Neural progenitor cell (in vitro differentiated cells): Measurements from ENCODE around the gene ZSWIM3. TPM values are rescaled to one million over a fixed set of nuclear protein-coding genes. Genes with fewer than 3 reads are reported as not detected.

ENCODE experiments used
- DNase-seq: peaks from one replicate; pipeline ENCODE4 v3.0.0-alpha.2; 2016; ENCODE audit warnings: low spot score
- H2AFZ ChIP-seq: fragments of 200-600 bp; sonication (generic); replicated peaks from 2 replicates; pipeline ENCODE4 v1.6.1; 2016; ENCODE audit warnings: antibody characterized with exemption
- H3F3A ChIP-seq: fragments of 200-600 bp; sonication (generic); 2 replicates; pipeline ENCODE4 v1.6.1; 2016; ENCODE audit warnings: antibody characterized with exemption, low read depth
- H3K27ac ChIP-seq: fragments of 200-600 bp; sonication (generic); 2 replicates; pipeline ENCODE4 v1.5.1; 2016; ENCODE audit warnings: mild to moderate bottlenecking
- H3K27me3 ChIP-seq: fragments of 200-600 bp; sonication (generic); 2 replicates; pipeline ENCODE4 v1.6.1; 2016; ENCODE audit warnings: mild to moderate bottlenecking, moderate library complexity
- H3K36me3 ChIP-seq: fragments of 200-600 bp; sonication (generic); 2 replicates; pipeline ENCODE4 v1.5.1; 2016
- H3K4me1 ChIP-seq: fragments of 200-600 bp; sonication (generic); 2 replicates; pipeline ENCODE4 v1.6.1; 2016; ENCODE audit warnings: mixed run types
- H3K4me2 ChIP-seq: fragments of 200-600 bp; sonication (generic); 2 replicates; pipeline ENCODE4 v1.6.1; 2016
- H3K4me3 ChIP-seq: fragments of 200-600 bp; sonication (generic); 2 replicates; pipeline ENCODE4 v1.5.1; 2016
- H3K79me2 ChIP-seq: fragments of 200-600 bp; sonication (generic); 2 replicates; pipeline ENCODE4 v1.6.1; 2016; ENCODE audit warnings: low read depth
- H3K9ac ChIP-seq: fragments of 200-600 bp; sonication (generic); 2 replicates; pipeline ENCODE4 v1.6.1; 2016
- H3K9me3 ChIP-seq: fragments of 200-600 bp; sonication (generic); 2 replicates; pipeline ENCODE4 v1.5.1; 2016; ENCODE audit warnings: low read depth
- H4K20me1 ChIP-seq: fragments of 200-600 bp; sonication (generic); 2 replicates; pipeline ENCODE4 v1.6.1; 2016; ENCODE audit warnings: low read depth
- H3K27ac Mint-ChIP-seq: 3 replicates; pipeline ENCODE4 v1.8.0; 2021; ENCODE audit warnings: mixed read lengths
- H3K27me3 Mint-ChIP-seq: 2 replicates; pipeline ENCODE4 v1.8.0; 2022; ENCODE audit warnings: low read depth, mild to moderate bottlenecking, inconsistent platforms, moderate library complexity, mixed read lengths; ENCODE audit not compliant: insufficient read depth
- H3K36me3 Mint-ChIP-seq: 3 replicates; pipeline ENCODE4 v1.8.0; 2021; ENCODE audit warnings: mixed read lengths
- H3K4me1 Mint-ChIP-seq: 3 replicates; pipeline ENCODE4 v1.8.0; 2021; ENCODE audit warnings: mixed read lengths
- H3K4me3 Mint-ChIP-seq: 3 replicates; pipeline ENCODE4 v1.8.0; 2021; ENCODE audit warnings: mild to moderate bottlenecking, moderate library complexity, mixed read lengths
- H3K9me3 Mint-ChIP-seq: 3 replicates; pipeline ENCODE4 v1.8.0; 2020; ENCODE audit warnings: mixed read lengths
- EZH2 ChIP-seq: fragments of 200-600 bp; sonication (generic); IDR thresholded peaks from 2 replicates; pipeline ENCODE4 v1.6.1; 2017; ENCODE audit warnings: antibody characterized with exemption, mild to moderate bottlenecking, moderate library complexity
- EZH2phosphoT487 ChIP-seq: fragments of 200-600 bp; sonication (generic); IDR thresholded peaks from 2 replicates; pipeline ENCODE4 v1.6.1; 2017; ENCODE audit warnings: antibody characterized with exemption
- total RNA-seq: library from RNA; depleted of rRNA; stranded (reverse); fragments of >200 nt; gene quantifications from 2 replicates; pipeline ENCODE4 v1.2.3, GENCODE V29; 2015; ENCODE audit warnings: low replicate concordance
- TF ChIP-seq, protein P1 (sequence below): fragments of 200-600 bp; sonication (generic); IDR thresholded peaks from 2 replicates; pipeline ENCODE4 v1.5.1; 2017; ENCODE audit warnings: antibody characterized with exemption, mild to moderate bottlenecking

Gene ZSWIM3
- total RNA-seq, 1 donor from 2014 or later, result 3.7 TPM

DNA sequence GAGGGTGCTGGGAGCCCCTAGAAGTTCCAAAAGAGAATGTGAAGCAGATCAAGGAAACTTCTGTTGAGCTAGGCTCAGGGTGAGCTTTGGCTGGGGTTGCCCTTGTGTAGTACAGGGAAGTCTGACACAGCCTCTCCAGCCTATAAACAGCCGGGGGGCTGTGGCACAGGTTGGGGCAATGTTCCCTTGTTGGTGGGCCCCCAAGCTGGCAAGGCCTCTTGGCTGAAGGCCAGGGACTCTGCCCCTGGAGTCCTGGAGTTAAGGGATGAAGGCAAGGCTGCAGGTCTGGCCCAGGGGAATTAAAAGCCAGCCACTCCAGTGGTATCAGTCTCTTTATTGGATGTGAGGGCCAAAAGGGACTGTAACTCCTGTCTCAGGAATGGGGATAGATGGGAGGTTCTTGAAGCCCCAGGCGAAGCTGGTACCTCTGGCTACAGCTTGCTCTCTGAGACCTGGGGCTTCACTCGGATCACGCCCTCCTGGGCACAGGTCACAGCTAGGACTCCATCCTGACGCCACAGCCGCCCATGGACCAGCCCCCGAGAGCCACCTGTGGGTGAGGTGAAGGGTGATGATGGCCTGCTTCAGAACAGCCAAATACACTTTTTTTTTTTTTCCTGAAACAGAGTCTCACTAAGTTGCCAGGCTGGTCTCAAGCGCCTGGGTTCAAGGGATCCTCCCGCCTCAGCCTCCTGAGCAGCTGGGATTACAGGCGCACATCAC lies 15.8 kb upstream of the ZSWIM3 start:
- Histone ChIP-seq H3K4me3 (no peak overlapping the region), H3K9me3 (no peaks in the 10 kb centered on the region), H3K27ac (no peak overlapping the region), H2AFZ (no peak overlapping the region), H3F3A (no peaks in the 10 kb centered on the region), H3K27me3 (no peaks in the 10 kb centered on the region), H3K4me2 (no peak overlapping the region), H3K36me3 (no peaks in the 10 kb centered on the region), H3K9ac (no peak overlapping the region), H3K4me1 (no peaks in the 10 kb centered on the region), H4K20me1 (peaks cover 3% of the 10 kb centered on the region), H3K79me2 (no peaks in the 10 kb centered on the region)
- Mint-ChIP-seq H3K4me1 (peaks cover 2% of the 10 kb centered on the region), H3K27ac (no peak overlapping the region), H3K4me3 (no peak overlapping the region), H3K9me3 (no peaks in the 10 kb centered on the region), H3K27me3 (no peaks in the 10 kb centered on the region), H3K36me3 (peaks cover 7% of the 10 kb centered on the region)
- no peak for DNase-seq
- TF ChIP-seq EZH2phosphoT487, result no peak
- TF ChIP-seq, protein P1, sequence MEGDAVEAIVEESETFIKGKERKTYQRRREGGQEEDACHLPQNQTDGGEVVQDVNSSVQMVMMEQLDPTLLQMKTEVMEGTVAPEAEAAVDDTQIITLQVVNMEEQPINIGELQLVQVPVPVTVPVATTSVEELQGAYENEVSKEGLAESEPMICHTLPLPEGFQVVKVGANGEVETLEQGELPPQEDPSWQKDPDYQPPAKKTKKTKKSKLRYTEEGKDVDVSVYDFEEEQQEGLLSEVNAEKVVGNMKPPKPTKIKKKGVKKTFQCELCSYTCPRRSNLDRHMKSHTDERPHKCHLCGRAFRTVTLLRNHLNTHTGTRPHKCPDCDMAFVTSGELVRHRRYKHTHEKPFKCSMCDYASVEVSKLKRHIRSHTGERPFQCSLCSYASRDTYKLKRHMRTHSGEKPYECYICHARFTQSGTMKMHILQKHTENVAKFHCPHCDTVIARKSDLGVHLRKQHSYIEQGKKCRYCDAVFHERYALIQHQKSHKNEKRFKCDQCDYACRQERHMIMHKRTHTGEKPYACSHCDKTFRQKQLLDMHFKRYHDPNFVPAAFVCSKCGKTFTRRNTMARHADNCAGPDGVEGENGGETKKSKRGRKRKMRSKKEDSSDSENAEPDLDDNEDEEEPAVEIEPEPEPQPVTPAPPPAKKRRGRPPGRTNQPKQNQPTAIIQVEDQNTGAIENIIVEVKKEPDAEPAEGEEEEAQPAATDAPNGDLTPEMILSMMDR, result no peak
- TF ChIP-seq EZH2, result no peak

DNA sequence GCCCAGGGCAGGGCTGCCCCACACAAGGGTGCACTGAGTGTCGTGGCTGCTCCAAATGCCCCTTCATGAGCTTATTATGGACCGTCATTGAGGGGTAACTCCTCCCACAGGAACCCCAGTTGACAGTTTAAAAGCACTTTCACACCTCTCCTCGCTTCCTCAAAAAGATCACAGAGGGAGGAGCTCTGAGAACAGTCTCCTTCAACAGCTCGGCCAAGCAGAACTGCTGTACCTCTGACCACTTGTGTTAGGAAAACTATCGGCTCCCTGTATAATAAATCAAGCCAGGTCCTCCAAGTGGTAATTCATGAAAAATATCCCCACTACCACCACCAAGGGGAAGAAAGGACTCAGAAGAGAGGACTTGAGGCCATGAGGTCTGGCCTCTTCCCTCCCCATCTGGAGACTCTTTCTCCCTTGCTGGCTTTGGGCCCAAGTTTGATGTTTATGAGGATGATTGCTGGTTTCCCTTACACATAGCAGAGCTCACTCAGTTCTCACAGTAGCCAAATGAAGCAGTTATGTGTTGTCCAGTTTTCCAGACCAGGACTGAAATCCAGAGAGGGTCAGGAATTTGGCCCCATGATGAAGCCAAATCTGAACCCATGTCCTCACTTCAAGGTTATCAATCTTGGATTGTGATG lies 15.1 kb upstream of the ZSWIM3 start:
- no peaks in the 10 kb centered on the region for H3F3A ChIP-seq
- H3K4me3 Mint-ChIP-seq, result no peak overlapping the region
- H2AFZ ChIP-seq, result no peak overlapping the region
- H3K27me3 ChIP-seq, result no peaks in the 10 kb centered on the region
- H3K9me3 Mint-ChIP-seq, result no peaks in the 10 kb centered on the region
- H3K4me2 ChIP-seq, result no peak overlapping the region
- H3K4me3 ChIP-seq, result no peak overlapping the region
- no peak overlapping the region for H3K27ac ChIP-seq
- DNase-seq, result no peak
- no peak for TF ChIP-seq EZH2phosphoT487
- H3K4me1 ChIP-seq, result no peaks in the 10 kb centered on the region
- no peaks in the 10 kb centered on the region for H3K27me3 Mint-ChIP-seq
- H3K79me2 ChIP-seq, result no peaks in the 10 kb centered on the region
- H4K20me1 ChIP-seq, result peaks cover 3% of the 10 kb centered on the region
- H3K36me3 Mint-ChIP-seq, result peaks cover 7% of the 10 kb centered on the region
- no peaks in the 10 kb centered on the region for H3K36me3 ChIP-seq
- H3K9me3 ChIP-seq, result no peaks in the 10 kb centered on the region
- H3K4me1 Mint-ChIP-seq, result no peaks in the 10 kb centered on the region
- no peak overlapping the region for H3K27ac Mint-ChIP-seq
- no peak overlapping the region for H3K9ac ChIP-seq

DNA sequence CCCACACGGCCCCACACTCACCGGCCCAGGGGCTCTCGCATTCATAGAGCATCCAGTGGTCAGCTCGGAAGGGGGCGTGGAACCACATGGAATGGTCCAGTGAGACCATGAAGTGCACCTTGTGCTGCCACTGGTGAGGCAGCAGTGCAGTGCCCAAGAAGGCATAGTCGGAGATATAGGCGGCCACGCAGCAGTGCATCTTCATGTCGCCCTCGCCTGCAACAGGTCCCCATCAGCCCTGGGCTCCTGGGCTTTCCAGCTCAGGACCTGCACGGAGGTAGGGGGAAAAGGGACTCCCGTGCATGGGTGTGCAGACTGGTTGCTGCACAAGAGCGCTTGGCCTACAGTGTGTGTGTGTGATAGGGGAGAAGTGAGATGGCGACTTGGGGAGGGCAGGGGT lies 13.9 kb upstream of the ZSWIM3 start:
- no peak for TF ChIP-seq EZH2
- no peak for TF ChIP-seq EZH2phosphoT487
- no peak overlapping the region for H3K4me3 Mint-ChIP-seq
- no peaks in the 10 kb centered on the region for H3K4me1 Mint-ChIP-seq
- Histone ChIP-seq H3K9me3 (no peaks in the 10 kb centered on the region), H3K4me1 (no peaks in the 10 kb centered on the region), H4K20me1 (no peaks in the 10 kb centered on the region), H2AFZ (no peak overlapping the region), H3K4me2 (no peak overlapping the region), H3K79me2 (no peaks in the 10 kb centered on the region), H3K27ac (no peak overlapping the region), H3K36me3 (no peaks in the 10 kb centered on the region), H3F3A (no peaks in the 10 kb centered on the region), H3K27me3 (no peaks in the 10 kb centered on the region), H3K4me3 (no peak overlapping the region), H3K9ac (no peak overlapping the region)
- no peaks in the 10 kb centered on the region for H3K9me3 Mint-ChIP-seq
- no peak overlapping the region for H3K27ac Mint-ChIP-seq
- H3K27me3 Mint-ChIP-seq, result no peaks in the 10 kb centered on the region
- peaks cover 7% of the 10 kb centered on the region for H3K36me3 Mint-ChIP-seq
- no peak for DNase-seq

DNA sequence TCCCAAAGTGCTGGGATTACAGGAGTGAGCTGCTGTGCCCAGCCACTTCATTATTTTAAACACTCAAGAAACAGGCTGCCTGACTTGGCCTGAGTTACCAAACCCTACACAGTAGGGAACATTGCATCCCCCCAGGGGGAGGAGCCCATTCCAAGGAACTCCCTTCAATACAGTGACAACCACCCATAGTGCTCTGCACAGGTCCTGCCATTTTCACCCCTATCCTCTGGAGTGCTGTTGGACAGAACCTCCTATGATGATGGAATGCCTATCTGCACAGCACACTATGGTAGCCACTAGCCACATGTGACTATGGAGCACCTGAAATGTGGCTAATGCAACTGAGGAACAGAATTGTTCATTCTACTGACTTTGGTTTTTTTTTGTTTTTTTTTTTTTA lies 12.0 kb upstream of the ZSWIM3 start:
- H3F3A ChIP-seq, result no peaks in the 10 kb centered on the region
- no peaks in the 10 kb centered on the region for H3K36me3 ChIP-seq
- H3K4me1 Mint-ChIP-seq, result no peaks in the 10 kb centered on the region
- H3K4me1 ChIP-seq, result no peaks in the 10 kb centered on the region
- no peak overlapping the region for H3K4me3 Mint-ChIP-seq
- H3K4me2 ChIP-seq, result no peak overlapping the region
- no peaks in the 10 kb centered on the region for H3K9me3 Mint-ChIP-seq
- no peak overlapping the region for H3K27ac Mint-ChIP-seq
- no peaks in the 10 kb centered on the region for H3K27me3 Mint-ChIP-seq
- no peaks in the 10 kb centered on the region for H3K27me3 ChIP-seq
- H4K20me1 ChIP-seq, result no peaks in the 10 kb centered on the region
- H3K9ac ChIP-seq, result no peak overlapping the region
- no peak overlapping the region for H3K27ac ChIP-seq
- H3K79me2 ChIP-seq, result no peaks in the 10 kb centered on the region
- TF ChIP-seq EZH2phosphoT487 (no peak), EZH2 (no peak)
- TF ChIP-seq, protein P1, result no peak
- H3K9me3 ChIP-seq, result no peaks in the 10 kb centered on the region
- H2AFZ ChIP-seq, result no peak overlapping the region
- no peak overlapping the region for H3K4me3 ChIP-seq
- peaks cover 7% of the 10 kb centered on the region for H3K36me3 Mint-ChIP-seq
- DNase-seq, result no peak
